Measurements from ENCODE around the gene TMEM204. TPM values are rescaled to one million over a fixed set of nuclear protein-coding genes. Genes with fewer than 3 reads are reported as not detected.
"Not testable (repeated sequence)": the region's sequence is repeated elsewhere in the genome, so short reads cannot be mapped to it uniquely, and the experiment has no call there.

Gene TMEM204
- total RNA-seq, 3 donors from 2014 or later (not counting 1 experiment from before 2014, with no cell fraction given): 3.3 to 14.1 (median 7.8) TPM

DNA sequence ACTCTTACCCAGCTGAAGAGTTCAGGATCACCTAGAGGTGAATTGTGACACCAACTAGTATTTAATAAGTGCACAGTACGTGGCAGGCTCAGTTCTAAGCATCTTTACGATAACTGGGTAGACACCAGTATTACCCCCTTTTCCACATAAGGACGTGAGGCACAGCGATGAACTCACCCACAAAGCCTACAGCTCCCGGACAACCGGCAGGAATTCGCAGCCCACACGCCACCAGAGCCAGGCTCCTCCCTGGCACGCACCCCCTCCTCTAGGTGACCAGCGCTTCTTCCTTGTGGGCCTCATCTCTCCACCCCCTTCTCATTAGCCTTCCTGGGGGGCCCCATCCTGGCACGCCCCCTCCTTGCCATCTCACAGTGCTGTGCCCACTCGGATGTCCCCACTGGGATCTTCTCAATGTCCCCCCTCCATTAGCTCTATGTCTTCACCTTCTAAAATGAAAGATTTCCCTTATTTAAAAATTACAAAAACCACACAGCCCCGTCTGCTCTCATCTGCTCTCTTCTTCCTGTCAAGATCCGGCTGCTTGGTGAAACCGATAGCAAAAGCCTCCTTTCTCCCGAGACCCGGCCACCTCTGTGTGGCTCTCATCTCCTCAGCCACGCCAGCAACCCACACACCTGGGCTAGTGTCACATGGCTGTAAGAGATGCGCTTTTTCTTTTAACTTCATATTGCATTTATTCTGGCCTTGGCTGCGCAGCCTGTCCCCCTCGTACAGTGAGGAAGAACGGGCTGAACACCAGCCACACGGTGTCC is 57.7 kb downstream of the TMEM204 start:
- DNase-seq (no peak), ATAC-seq (no peak)
- H3K9me3 ChIP-seq (ENCODE audit: control insufficient read depth, insufficient read depth, low read length): no peaks in the 10 kb centered on the region
- Mint-ChIP-seq H3K27me3 (ENCODE audit: low read depth in 2 of 2) (no peaks in the 10 kb centered on the region), H3K4me3 (no peak overlapping the region), H3K27ac (no peak overlapping the region), H3K4me1 (no peaks in the 10 kb centered on the region), H3K9me3 (no peaks in the 10 kb centered on the region), H3K36me3 (no peaks in the 10 kb centered on the region)
- no peak overlapping the region for H3K4me3 ChIP-seq (ENCODE audit: low read length)
- no peak overlapping the region for H3K27ac ChIP-seq (ENCODE audit: low read length)
- intact Hi-C loops (cut with micrococcal nuclease): no loop called here
- no peaks in the 10 kb centered on the region for H3K36me3 ChIP-seq (ENCODE audit: control insufficient read depth, insufficient read depth, low read length)
- WGBS (ENCODE audit: insufficient coverage): 87% methylated on average over 23 of the region's 23 CpGs
- TF ChIP-seq, protein P1, sequence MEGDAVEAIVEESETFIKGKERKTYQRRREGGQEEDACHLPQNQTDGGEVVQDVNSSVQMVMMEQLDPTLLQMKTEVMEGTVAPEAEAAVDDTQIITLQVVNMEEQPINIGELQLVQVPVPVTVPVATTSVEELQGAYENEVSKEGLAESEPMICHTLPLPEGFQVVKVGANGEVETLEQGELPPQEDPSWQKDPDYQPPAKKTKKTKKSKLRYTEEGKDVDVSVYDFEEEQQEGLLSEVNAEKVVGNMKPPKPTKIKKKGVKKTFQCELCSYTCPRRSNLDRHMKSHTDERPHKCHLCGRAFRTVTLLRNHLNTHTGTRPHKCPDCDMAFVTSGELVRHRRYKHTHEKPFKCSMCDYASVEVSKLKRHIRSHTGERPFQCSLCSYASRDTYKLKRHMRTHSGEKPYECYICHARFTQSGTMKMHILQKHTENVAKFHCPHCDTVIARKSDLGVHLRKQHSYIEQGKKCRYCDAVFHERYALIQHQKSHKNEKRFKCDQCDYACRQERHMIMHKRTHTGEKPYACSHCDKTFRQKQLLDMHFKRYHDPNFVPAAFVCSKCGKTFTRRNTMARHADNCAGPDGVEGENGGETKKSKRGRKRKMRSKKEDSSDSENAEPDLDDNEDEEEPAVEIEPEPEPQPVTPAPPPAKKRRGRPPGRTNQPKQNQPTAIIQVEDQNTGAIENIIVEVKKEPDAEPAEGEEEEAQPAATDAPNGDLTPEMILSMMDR (IDR thresholded peaks at IDR 0.05): no peak
- H3K27me3 ChIP-seq (ENCODE audit: control insufficient read depth, insufficient read depth, low read length): no peaks in the 10 kb centered on the region
- H3K4me1 ChIP-seq (ENCODE audit: control insufficient read depth, insufficient read depth, low read length): no peaks in the 10 kb centered on the region

DNA sequence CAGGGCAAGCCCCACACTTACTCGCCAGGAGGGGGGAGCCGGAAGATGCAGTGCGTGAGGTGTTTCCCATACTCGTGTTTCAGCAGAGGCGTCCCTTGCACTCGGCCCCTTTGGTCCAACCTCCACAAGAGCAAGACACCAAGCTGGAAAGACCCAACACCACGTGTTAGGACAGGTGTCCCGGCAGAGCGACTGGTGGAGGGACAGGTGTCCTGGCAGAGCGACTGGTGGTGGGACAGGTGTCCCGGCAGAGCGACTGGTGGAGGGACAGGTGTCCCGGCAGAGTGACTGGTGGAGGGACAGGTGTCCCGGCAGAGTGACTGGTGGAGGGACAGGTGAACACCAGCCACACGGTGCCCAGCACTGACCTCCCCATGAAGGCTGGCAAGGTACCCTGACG is 59.0 kb downstream of the TMEM204 start:
- H3K4me1 ChIP-seq (ENCODE audit: control insufficient read depth, insufficient read depth, low read length): no peaks in the 10 kb centered on the region
- H3K4me3 ChIP-seq (ENCODE audit: low read length): no peak overlapping the region
- DNase-seq (no peak), ATAC-seq (no peak)
- no peak overlapping the region for H3K27ac Mint-ChIP-seq
- H3K27me3 Mint-ChIP-seq (ENCODE audit: low read depth in 2 of 2): no peaks in the 10 kb centered on the region
- H3K27me3 ChIP-seq (ENCODE audit: control insufficient read depth, insufficient read depth, low read length): no peaks in the 10 kb centered on the region
- 94% methylated on average over 16 of the region's 16 CpGs for WGBS (ENCODE audit: insufficient coverage)
- no peaks in the 10 kb centered on the region for H3K9me3 Mint-ChIP-seq
- no peak overlapping the region for H3K27ac ChIP-seq (ENCODE audit: low read length)
- intact Hi-C loops (cut with micrococcal nuclease): no loop called here
- H3K36me3 Mint-ChIP-seq: no peaks in the 10 kb centered on the region
- no peaks in the 10 kb centered on the region for H3K9me3 ChIP-seq (ENCODE audit: control insufficient read depth, insufficient read depth, low read length)
- TF ChIP-seq, protein P1 (IDR thresholded peaks at IDR 0.05): no peak
- H3K4me3 Mint-ChIP-seq: no peak overlapping the region
- H3K36me3 ChIP-seq (ENCODE audit: control insufficient read depth, insufficient read depth, low read length): no peaks in the 10 kb centered on the region
- no peaks in the 10 kb centered on the region for H3K4me1 Mint-ChIP-seq

DNA sequence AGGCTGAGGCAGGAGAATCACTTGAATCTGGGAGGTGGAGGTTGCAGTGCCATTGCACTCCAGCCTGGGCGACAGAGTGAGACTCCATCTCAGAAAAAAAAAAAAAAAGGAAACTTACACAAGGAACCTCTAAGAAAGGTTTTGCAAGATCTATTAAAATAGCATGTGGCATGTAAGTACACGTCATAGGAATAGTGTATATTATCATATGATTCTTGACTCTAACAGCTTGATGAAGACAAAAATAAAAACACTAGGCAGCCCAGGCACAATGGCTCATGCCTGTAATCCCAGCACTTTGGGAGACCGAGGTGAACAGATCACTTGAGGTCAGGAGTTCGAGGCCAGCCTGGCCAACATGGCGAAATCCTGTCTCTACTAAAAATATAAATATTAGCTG is 62.0 kb downstream of the TMEM204 start:
- H3K27me3 Mint-ChIP-seq (ENCODE audit: low read depth in 2 of 2); H3K27me3 ChIP-seq (ENCODE audit: control insufficient read depth, insufficient read depth, low read length); H3K27ac Mint-ChIP-seq; H3K27ac ChIP-seq (ENCODE audit: low read length); H3K36me3 Mint-ChIP-seq; H3K4me1 ChIP-seq (ENCODE audit: control insufficient read depth, insufficient read depth, low read length); intact Hi-C loops (cut with micrococcal nuclease); H3K9me3 ChIP-seq (ENCODE audit: control insufficient read depth, insufficient read depth, low read length); H3K9me3 Mint-ChIP-seq; H3K4me3 Mint-ChIP-seq; H3K4me3 ChIP-seq (ENCODE audit: low read length); DNase-seq; ATAC-seq; H3K4me1 Mint-ChIP-seq; H3K36me3 ChIP-seq (ENCODE audit: control insufficient read depth, insufficient read depth, low read length): not testable (repeated sequence)
- 90% methylated on average over 4 of the region's 5 CpGs for WGBS (ENCODE audit: insufficient coverage)

DNA sequence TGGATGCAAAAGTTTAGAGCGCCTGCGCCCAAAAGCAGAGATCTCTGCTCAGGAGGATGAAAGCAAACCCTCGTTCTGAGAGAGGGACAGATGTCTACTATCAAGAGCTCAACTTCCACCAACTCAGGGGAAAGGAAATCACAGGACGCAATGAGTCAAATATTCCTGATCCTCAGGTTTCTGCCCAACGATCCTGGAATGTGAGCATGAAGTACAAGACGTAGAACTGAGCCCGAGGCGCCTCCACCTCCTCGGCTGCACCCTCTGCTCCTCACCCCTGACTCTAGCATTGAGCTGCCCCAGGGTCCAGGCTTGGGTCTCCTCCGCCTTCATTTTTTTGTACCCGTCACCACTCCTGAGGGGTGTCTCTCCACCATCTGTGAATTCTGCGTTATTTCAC is 63.0 kb downstream of the TMEM204 start:
- H3K9me3 Mint-ChIP-seq: no peaks in the 10 kb centered on the region
- no peaks in the 10 kb centered on the region for H3K4me1 ChIP-seq (ENCODE audit: control insufficient read depth, insufficient read depth, low read length)
- TF ChIP-seq, protein P1 (IDR thresholded peaks at IDR 0.05): no peak
- no peak overlapping the region for H3K4me3 ChIP-seq (ENCODE audit: low read length)
- no peaks in the 10 kb centered on the region for H3K9me3 ChIP-seq (ENCODE audit: control insufficient read depth, insufficient read depth, low read length)
- intact Hi-C loops (cut with micrococcal nuclease): no loop called here
- no peak overlapping the region for H3K27ac Mint-ChIP-seq
- H3K36me3 ChIP-seq (ENCODE audit: control insufficient read depth, insufficient read depth, low read length): no peaks in the 10 kb centered on the region
- no peak overlapping the region for H3K27ac ChIP-seq (ENCODE audit: low read length)
- no peaks in the 10 kb centered on the region for H3K27me3 Mint-ChIP-seq (ENCODE audit: low read depth in 2 of 2)
- WGBS (ENCODE audit: insufficient coverage): 95% methylated on average over 12 of the region's 12 CpGs
- DNase-seq (no peak), ATAC-seq (no peak)
- H3K4me3 Mint-ChIP-seq: no peak overlapping the region
- H3K27me3 ChIP-seq (ENCODE audit: control insufficient read depth, insufficient read depth, low read length): no peaks in the 10 kb centered on the region
- H3K36me3 Mint-ChIP-seq: no peaks in the 10 kb centered on the region
- no peaks in the 10 kb centered on the region for H3K4me1 Mint-ChIP-seq

Measured in natural killer cell (primary cell).